ENCODE measurements around the gene MYO1B.
A peak's percentile ranks its signal among the peaks of the same experiment; 100 is the strongest.

The MYO1B gene

GRCh38 chr2:191299010-191299409 is 53.8 kb downstream of the MYO1B start:
- no peak for DNase-seq

GRCh38 chr2:191299866-191300265 is 54.7 kb downstream of the MYO1B start:
- no peak for DNase-seq

DNA sequence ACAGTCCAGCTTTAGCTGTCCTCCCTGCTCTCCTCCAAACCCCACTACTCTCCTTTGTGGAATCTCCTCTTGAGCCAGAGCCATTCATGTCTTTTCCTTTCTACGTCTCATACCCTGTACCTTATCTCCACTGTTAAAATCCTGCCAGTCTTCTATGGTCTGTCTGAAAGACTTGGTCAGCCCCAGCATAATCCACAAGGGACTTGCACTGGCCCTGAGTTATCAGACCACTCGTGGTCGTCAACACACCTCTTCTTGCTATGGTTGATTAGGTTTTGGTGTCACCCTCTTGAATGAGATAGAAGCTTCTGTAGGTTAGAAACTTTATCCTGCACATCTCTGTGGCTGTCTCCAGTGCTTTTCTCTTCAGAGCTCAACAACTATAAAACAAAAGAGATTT is 56.8 kb downstream of the MYO1B start:
- no peak for DNase-seq

DNA sequence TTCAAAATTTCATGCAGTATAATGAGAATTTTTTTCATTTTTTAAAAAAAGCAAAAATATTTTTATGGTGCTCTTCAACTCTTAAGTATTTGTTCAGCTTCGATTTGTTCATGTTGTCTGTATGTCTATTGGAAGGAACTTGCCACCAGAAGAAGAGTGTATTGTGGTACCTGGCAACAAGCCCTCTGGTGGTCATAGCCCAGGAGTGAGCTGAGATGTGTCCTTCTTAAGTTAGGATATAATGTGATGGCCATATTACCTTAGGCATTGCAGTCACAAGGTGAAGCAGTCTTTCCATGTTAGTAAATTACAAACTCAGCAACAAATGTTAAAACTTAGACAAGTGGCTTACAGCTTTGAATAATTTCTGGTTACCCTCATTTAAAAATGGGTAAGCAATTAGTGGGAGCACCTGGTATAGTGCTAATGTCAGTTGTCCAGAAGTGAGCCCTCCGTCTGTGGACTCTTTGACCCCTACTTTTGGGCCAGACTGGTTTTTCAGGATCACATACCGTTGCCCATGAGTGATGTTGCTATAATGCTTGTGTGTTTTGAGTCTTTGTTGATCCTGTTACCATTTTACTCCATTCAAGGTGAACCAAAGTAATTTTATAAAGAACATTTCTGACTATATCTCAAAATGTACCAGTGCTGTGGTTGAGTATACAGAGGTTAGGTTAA is 57.4 kb downstream of the MYO1B start:
- peak in 2 of 3 donors; percentile 10 to 22 for DNase-seq

DNA sequence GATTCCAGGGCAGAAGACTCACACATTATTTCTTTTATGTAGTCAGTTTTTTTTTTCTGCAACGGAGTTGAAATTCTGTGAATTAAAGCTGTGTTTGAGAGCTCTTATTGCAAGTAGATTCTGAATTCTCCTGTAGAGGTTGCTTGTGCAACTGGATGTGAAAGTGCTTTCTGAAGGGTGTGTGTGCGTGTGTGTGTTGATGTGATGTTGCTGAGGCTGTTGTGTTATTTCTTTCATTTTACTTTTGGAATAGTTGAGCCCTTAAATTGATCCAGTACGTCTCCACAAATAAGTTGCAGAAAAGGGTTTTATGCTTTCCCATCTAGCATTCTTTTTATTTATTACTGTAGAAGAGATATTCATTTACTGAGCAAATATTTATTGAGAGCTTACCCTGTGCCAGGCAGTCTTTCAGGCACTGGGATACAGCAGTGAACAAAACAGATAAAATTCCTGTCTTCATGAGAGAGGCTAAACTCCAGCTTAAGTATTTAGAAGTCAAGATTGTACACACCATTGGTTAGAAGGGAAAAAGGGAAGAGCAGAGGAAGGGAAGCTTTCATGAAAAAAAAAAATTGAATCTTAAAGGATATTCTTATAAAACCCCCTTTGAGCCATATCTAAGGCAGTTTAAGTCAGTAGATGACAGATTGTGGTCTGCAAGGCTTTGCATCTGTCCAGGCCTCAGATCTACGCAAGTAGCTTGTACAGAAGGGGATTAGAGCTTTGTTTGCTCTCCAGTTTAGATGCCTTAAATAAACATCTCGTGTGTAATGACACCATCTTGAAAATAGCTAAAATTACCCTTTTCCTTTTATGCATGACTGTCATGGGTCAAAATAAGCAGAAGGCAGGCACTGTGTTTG is 58.2 kb downstream of the MYO1B start:
- no peak for DNase-seq

GRCh38 chr2:191304939-191305875 is 60.0 kb downstream of the MYO1B start:
- no peak for DNase-seq

GRCh38 chr2:191308026-191308425 is 62.8 kb downstream of the MYO1B start:
- DNase-seq = no peak

DNA sequence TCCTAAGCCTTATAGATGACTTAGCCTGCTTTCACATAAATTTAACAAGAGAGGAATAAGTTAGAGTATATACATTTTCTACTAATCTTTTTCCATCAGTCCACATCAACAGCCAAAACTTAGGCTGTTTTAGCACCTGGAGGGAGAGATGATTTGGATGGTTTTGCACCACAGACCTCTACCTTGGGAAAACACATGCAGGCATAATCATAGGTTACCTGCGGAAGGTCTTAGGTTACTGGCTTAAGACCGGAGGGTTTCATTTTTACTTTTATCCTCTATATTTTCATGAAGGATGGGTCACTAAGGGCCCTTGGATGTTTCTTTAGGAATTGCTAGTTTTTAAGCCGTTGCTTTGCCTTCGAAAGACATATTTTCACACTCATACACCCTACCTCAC is 66.0 kb downstream of the MYO1B start:
- DNase-seq = no peak

GRCh38 chr2:191311627-191312026 is 66.4 kb downstream of the MYO1B start:
- peak in 1 of 3 donors; percentile 32 for DNase-seq

GRCh38 chr2:191312163-191312562 is 67.0 kb downstream of the MYO1B start:
- no peak for DNase-seq

- no peak for DNase-seq
Measured at GRCh38 chr2:191312662-191313061, 67.5 kb downstream of the MYO1B start.

- DNase-seq = no peak
Measured at GRCh38 chr2:191314697-191315364, 69.6 kb downstream of the MYO1B start.

DNA sequence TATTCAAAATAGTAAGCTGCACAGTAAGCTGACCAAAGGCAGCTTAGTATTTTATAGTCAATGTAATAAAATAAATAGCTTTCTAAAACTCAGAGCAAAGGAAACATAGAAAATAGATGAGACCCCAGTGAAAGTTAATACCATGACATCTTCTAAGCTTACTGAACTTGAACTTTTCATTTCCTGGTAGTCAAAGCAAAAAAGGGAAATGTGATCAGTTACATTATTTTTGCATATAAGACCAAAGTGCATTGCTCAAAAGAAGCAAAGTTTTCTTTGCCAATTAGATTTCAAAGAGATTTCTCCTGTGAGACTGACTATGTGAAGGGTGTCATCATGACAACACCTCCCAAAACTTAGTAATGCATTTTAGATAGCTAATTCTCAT is 70.2 kb downstream of the MYO1B start:
- DNase-seq = no peak

DNA sequence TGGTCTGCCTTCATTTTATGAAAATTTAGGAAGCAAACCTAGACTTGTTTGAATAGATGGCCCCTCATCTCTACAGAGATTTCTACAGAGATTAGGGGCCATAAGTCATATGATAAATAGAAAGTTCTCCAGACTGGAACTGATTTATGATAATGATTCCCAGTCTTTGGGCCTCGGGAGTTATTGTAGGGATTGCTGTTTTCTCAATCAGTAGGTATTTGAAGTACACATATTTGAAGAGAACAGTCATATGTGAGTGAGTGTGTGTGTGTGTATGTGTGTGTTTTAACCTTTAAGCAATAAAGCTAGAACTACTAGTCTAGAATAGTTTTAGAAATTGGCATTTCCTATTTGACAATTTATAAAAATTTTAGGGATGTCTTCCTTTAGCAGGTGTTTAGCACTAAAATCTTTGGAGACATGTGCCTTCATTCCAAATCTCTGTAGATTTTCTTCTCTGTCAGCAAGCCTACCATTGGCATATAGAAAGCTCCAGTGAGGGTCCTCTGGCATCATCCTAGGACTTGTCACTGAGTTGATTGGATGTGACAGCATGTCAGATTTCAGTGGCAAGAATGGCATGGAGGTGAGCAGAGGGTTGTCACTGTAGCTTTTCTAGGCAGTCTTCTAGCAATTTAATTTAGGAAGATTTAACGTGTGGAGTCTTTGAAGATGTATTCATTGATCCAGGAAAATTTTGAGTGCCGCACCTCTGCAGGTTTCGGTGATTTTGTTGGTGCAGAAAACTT is 71.2 kb downstream of the MYO1B start:
- no peak for DNase-seq

DNA sequence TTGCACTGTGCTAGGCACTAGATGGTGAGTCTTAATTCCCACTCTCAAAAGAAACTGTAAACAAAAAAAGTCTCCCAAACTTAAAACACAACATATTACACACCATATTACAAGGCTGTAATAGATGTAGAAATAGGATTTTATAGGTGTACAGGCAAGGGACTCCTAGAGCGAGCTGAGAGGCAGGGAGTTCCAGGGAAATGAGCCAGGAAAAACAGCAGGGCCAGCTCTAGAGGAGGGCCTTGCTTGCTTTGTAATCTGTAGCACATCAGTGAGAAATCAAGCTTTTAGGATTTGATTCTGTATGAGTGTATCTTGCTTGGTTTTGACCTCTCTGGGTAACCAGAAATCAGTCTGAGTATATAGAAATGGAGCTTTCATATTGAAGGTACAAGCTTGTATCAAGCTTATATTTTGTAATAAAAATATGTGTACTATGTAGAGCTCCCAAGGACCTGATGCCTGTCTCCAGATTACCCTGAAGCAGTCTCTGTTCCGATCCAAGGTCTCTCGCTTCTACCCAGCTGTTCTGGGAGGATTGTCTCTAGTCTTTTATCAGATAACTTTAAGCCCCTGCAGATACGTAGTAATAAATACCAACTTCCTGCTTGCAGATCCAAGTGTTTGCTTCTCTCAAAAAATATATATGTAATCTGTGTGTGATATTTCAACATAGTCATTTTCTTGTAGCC is 73.0 kb downstream of the MYO1B start:
- DNase-seq = no peak

DNA sequence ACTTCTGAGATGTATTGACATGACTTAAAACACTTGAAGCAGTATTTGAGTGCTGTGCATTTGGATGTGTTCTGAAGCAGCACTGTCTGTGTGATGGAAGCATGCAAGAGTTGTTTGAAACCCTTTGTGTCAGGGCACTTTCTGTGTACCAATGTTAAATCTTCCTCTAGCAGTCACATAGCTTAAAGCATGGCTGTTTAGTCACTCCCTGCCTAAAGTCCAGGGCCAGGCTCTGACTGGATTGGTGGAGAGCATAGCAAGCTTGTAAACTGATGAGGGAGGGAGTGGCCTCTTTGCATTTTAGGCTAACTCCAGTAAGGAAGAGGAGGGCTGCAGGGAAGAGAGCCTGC is 73.5 kb downstream of the MYO1B start:
- DNase-seq = no peak

- peak; percentile 33 to 46 (median 44) for DNase-seq
Measured at GRCh38 chr2:191319186-191319585, 74.0 kb downstream of the MYO1B start.

DNA sequence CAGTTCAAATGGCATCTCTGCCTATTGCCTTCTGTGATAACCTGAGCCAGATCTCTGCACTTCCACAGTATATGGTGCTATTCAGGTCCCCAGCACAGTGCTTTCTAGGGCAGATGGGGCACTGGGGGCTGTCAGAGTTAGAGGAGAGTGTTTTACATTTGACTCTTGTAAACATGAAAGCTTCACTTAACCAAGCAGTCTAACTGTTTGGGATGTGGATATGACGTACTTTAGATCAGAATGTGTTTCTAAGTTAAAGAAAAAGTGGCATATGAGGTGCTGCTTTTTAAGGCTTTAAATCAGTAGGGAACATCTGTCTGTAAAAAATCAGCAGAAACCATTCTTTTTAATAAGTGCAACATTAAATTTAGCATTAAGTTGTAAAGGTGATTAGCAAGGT is 75.7 kb downstream of the MYO1B start:
- no peak for DNase-seq

DNA sequence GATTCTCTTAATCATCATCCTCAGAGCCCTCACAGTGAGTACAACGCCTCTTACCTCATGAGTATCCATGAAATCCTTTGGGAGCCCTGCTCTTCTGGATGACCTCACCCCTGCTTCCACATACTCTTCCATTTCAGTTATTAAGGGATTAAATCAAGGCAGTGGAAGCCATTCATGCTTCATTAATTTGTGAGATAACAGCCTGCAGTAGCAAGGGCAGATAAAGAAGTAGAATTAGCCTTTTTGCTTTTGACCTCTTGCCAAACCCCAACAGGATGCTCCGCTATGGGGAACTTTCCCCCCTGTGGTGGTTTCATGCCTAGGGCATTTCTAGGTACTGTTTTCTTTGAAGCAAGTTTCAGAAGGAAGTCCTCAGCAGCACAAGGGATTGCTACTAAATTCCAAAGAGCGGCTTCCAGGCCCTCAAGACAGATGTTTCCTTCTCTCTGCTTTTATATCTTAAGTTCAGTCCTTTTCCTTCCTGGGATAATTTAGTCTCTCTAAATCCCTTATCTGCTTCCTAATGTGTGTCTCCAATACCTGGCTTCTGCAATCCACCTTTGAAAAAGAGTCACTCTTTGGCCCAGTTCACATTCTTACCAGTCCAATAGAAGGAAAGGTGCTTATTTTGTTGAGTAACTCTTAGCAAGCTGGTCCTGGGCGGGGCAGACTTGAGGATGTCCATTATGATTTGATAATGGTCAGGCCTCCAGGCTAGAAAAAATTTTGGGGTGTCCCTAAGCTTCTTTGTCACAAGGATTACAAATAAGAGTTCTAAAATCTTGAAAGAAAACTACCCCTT is 76.9 kb downstream of the MYO1B start:
- peak; percentile 49 to 51 (median 50) for DNase-seq

DNA sequence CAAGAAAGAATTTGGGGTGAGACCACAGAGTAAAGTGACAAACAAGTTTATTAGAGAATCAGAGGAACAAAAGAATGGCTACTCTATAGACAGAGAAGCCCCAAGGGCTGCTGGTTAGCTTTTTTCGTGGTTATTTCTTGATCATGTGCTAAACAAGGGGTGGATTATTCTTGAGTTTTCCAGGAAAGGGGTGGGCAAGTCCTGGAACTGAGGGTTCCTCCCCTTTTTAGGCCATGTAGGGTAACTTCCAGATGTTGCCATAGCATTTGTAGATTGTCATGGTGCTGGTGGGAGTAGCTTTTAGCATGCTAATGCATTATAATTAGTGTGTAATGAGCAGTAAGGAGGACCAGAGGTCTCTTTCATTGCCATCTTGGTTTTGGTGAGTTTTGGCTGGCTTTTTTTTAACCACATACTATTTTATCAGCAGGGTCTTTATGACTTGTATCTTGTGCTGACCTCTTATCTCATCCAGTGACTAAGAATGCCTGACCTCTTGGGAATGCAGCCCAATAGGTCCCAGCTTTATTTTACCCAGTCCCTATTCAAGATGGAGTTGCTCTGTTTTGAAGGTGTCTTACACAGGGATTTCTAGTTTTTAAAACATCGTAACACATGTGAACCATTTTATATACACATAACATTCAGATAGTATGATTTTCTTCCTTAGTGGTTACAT is 77.8 kb downstream of the MYO1B start:
- no peak for DNase-seq

Measured in suppressor macrophage treated with lipopolysaccharide for 1 hour (primary cell).